Common myeloid progenitor, CD34-positive (primary cell): ENCODE data around the gene LCNL1. TPM values are rescaled to one million over a fixed set of nuclear protein-coding genes. Genes with fewer than 3 reads are reported as not detected.

ENCODE experiments used
- CTCF ChIA-PET: fragments of 350-600 bp; sonication (Branson Sonifier 250); formaldehyde crosslinking; loops from one replicate; lab custom pipeline; 2021; ENCODE audit warnings: antibody characterized with exemption; lab: Charles Lee
- POLR2A ChIA-PET: fragments of 350-600 bp; sonication (Branson Sonifier 250); formaldehyde crosslinking; loops from one replicate; lab custom pipeline; 2021; ENCODE audit warnings: antibody characterized with exemption; lab: Charles Lee
- DNase-seq, 3 donors: peaks; one replicate each; pipeline versions ENCODE4 v3.0.0 to v3.0.0-alpha.2; 2013
- H3K27ac ChIP-seq, 2 experiments: 1 replicate in 1 of 2; 2 replicates in 1 of 2; pipeline ENCODE4 v1.7.0; 2013; ENCODE audit warnings: inconsistent platforms in 2 of 2, low read length in 2 of 2, mild to moderate bottlenecking in 2 of 2, low read depth in 1 of 2, moderate library complexity in 1 of 2; ENCODE audit not compliant: severe bottlenecking in 2 of 2, insufficient read depth in 1 of 2, poor library complexity in 1 of 2
- H3K27me3 ChIP-seq, 5 experiments: replicated peaks in 2 of 5; 1 replicate in 3 of 5; 2 replicates in 2 of 5; pipeline versions ENCODE4 v1.6.1 to v1.7.0; 2013; ENCODE audit warnings: low read length in 4 of 5, mild to moderate bottlenecking in 2 of 5, moderate library complexity in 2 of 5, inconsistent platforms in 1 of 5; ENCODE audit not compliant: insufficient read depth in 5 of 5, control insufficient read depth in 4 of 5
- H3K36me3 ChIP-seq, 4 experiments: 1 replicate in 2 of 4; 2 replicates in 2 of 4; pipeline versions ENCODE4 v1.6.1 to v1.7.0; 2013; ENCODE audit warnings: low read length in 3 of 4, control low read depth in 1 of 4, mild to moderate bottlenecking in 1 of 4; ENCODE audit not compliant: control insufficient read depth in 4 of 4, insufficient read depth in 4 of 4
- H3K4me1 ChIP-seq, 4 experiments: 1 replicate in 3 of 4; 2 replicates in 1 of 4; pipeline versions ENCODE4 v1.6.1 to v1.7.1; 2013; ENCODE audit warnings: low read length in 3 of 4, mild to moderate bottlenecking in 3 of 4, control low read depth in 1 of 4, inconsistent platforms in 1 of 4, moderate library complexity in 1 of 4; ENCODE audit not compliant: control insufficient read depth in 4 of 4, insufficient read depth in 4 of 4; ENCODE audit errors: control extremely low read depth in 1 of 4
- H3K4me3 ChIP-seq, 7 experiments: 1 replicate in 4 of 7; 2 replicates in 3 of 7; pipeline versions ENCODE4 v1.5.1 to v1.7.0; 2013; ENCODE audit warnings: mild to moderate bottlenecking in 7 of 7, low read length in 6 of 7, moderate library complexity in 6 of 7, inconsistent platforms in 2 of 7, low read depth in 2 of 7, control low read depth in 1 of 7; ENCODE audit not compliant: insufficient read depth in 4 of 7, control insufficient read depth in 1 of 7; ENCODE audit errors: extremely low read depth in 1 of 7
- H3K9me3 ChIP-seq, 5 experiments: 1 replicate in 4 of 5; 2 replicates in 1 of 5; pipeline versions ENCODE4 v1.6.1 to v1.7.1; 2013; ENCODE audit warnings: low read length in 4 of 5, mild to moderate bottlenecking in 2 of 5, inconsistent platforms in 1 of 5, low read depth in 1 of 5, moderate library complexity in 1 of 5; ENCODE audit not compliant: control insufficient read depth in 4 of 5, insufficient read depth in 2 of 5; ENCODE audit errors: control extremely low read depth in 1 of 5
- WGBS: methylation state at CpG from one replicate; pipeline ENCODE4 v1.1.5; 2013; ENCODE audit not compliant: insufficient coverage; 5-methylcytosine and 5-hydroxymethylcytosine counted together
- polyA plus RNA-seq: library from polyadenylated mRNA; unstranded; fragments of 120-200 nt; gene quantifications from one replicate; pipeline ENCODE4 v1.2.1, GENCODE V29; 2013

Gene LCNL1
- polyA plus RNA-seq: not detected

- POLR2A ChIA-PET: no interaction called here
- H3K4me3 ChIP-seq: no peak within 1 kb of the TSS
- H3K9me3 ChIP-seq: no peaks in the 10 kb centered on the region
- H3K4me1 ChIP-seq: peaks cover 0 to 29% (median 19%) of the 10 kb centered on the region in 4 experiments
- no peak within 1 kb of the TSS for H3K27ac ChIP-seq
- H3K36me3 ChIP-seq: no peaks in the 10 kb centered on the region
- peaks cover 0 to 56% (median 11%) of the 10 kb centered on the region in 5 experiments for H3K27me3 ChIP-seq
- DNase-seq: no peak
- 93% methylated on average over 14 of the region's 18 CpGs for WGBS
- CTCF ChIA-PET: interaction anchor here (1.0 to 1.6 kb wide), 3 partner anchors 10 to 47 kb away, joined by 3 to 4 read pairs (median 3); partner anchors contain the start of gene PAXX
Observed at GRCh38 chr9:136982232-136983051, at the start of gene LCNL1. TSS of gene LCNL1 (plus strand) at chr9:136982993. CDS start at chr9:136983587, 594 bp downstream.

DNA sequence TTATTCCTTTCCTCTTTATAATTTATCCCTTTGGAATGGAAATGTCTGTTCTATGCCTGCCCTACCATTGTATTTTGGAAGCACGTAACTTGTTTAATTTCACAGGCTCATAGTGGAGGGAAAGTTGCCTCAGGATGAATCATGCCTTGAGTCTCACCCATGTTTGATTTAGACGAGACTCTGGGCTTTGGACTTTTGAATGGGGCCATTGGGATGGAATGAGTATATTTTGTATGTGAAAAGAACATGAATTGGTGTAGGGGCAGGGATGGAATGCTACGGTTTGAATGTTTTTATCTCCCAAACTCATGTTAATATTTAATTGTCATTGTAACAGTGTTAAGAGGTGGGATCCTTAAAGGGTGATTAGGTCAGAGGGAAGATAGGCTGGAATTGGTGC lies 48.5 kb upstream of the LCNL1 start:
- Histone ChIP-seq H3K27ac (no peak overlapping the region), H3K36me3 (peaks cover 2 to 23% (median 14%) of the 10 kb centered on the region in 4 experiments), H3K4me1 (peaks cover 0 to 1% (median 0%) of the 10 kb centered on the region in 4 experiments), H3K9me3 (peaks cover 0 to 3% (median 0%) of the 10 kb centered on the region in 5 experiments), H3K4me3 (no peak overlapping the region), H3K27me3 (no peaks in the 10 kb centered on the region)
- ChIA-PET CTCF (no interaction called here), POLR2A (no interaction called here)
- no peak for DNase-seq
- 96% methylated on average over 2 of the region's 3 CpGs for WGBS

DNA sequence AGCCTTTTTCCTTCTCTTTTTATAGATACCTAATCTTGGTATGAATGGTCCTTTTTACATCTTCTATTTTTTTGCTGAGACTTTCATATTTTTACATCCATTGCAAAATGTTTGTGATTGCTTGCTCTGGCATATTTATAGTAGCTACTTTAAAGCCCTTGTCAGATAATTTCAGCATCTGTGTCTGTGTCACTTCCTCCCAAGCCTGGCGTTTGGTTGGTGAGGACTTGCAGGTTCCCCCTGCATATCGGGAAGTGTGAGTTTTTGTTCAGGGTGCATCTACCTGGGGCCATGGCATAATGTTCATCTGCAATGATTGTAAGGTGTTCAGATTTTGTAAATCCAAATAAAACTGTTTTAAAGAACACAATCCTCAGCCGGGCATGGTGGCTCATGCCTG lies 47.1 kb upstream of the LCNL1 start:
- Histone ChIP-seq H3K9me3 (peaks cover 0 to 3% (median 0%) of the 10 kb centered on the region in 5 experiments), H3K27ac (no peak overlapping the region), H3K36me3 (peaks cover 4 to 34% (median 17%) of the 10 kb centered on the region in 4 experiments), H3K27me3 (no peaks in the 10 kb centered on the region), H3K4me1 (peaks cover 0 to 4% (median 0%) of the 10 kb centered on the region in 4 experiments), H3K4me3 (no peak overlapping the region)
- no peak for DNase-seq
- ChIA-PET CTCF (interaction anchor here (0.7 to 1.1 kb wide), 2 partner anchors 8 to 153 kb away, joined by 3 read pairs; partner anchors contain the start of gene FBXW5), POLR2A (no interaction called here)
- WGBS: 71% methylated on average over 2 of the region's 3 CpGs

DNA sequence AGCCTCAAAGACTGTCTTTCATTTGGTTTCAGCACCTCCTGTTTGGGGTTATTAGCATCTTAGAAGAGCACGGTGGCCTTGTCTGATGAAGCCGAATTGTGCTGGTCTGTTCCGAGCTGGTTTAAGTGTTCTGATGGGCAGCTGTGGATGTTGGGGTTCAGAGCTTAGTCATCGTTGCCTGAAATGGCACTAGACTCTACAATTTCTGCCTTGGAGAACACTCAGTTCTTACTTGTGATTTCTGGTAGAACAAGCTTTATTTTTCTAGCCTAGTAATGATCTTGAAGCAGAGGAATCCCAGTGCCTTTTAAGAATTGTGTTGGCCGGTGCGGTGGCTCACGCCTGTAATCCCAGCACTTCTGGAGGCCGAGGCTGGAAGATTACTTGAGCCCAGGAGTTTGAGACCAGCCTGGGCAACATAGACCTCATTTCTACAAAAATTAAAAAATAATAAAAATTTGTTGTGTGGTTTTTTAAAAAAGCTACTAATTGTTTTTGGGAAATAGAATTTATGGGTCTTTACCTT lies 46.1 kb upstream of the LCNL1 start:
- no peaks in the 10 kb centered on the region for H3K27me3 ChIP-seq
- no peak overlapping the region for H3K27ac ChIP-seq
- peaks cover 4 to 45% (median 26%) of the 10 kb centered on the region in 4 experiments for H3K36me3 ChIP-seq
- peaks cover 0 to 3% (median 0%) of the 10 kb centered on the region in 5 experiments for H3K9me3 ChIP-seq
- H3K4me1 ChIP-seq: peaks cover 0 to 4% (median 0%) of the 10 kb centered on the region in 4 experiments
- H3K4me3 ChIP-seq: no peak overlapping the region
- CTCF ChIA-PET: no interaction called here
- 100% methylated on average over 4 of the region's 8 CpGs for WGBS
- POLR2A ChIA-PET: no interaction called here
- DNase-seq: no peak

GRCh38 chr9:136937186-136938001 lies 45.4 kb upstream of the LCNL1 start:
- Histone ChIP-seq H3K27ac (no peak overlapping the region), H3K9me3 (peaks cover 0 to 3% (median 0%) of the 10 kb centered on the region in 5 experiments), H3K36me3 (peaks cover 4 to 52% (median 29%) of the 10 kb centered on the region in 4 experiments), H3K4me3 (no peak overlapping the region), H3K4me1 (peaks cover 0 to 4% (median 0%) of the 10 kb centered on the region in 4 experiments), H3K27me3 (no peaks in the 10 kb centered on the region)
- ChIA-PET CTCF (interaction anchor here (1.0 to 1.2 kb wide), 2 partner anchors 9 to 11 kb away, joined by 3 read pairs; no protein-coding TSS in a partner anchor), POLR2A (interaction anchor here (0.6 kb wide), 1 partner anchor 16 kb away, joined by 3 read pairs; no protein-coding TSS in a partner anchor)
- WGBS: 91% methylated on average over 13 of the region's 15 CpGs
- no peak for DNase-seq

DNA sequence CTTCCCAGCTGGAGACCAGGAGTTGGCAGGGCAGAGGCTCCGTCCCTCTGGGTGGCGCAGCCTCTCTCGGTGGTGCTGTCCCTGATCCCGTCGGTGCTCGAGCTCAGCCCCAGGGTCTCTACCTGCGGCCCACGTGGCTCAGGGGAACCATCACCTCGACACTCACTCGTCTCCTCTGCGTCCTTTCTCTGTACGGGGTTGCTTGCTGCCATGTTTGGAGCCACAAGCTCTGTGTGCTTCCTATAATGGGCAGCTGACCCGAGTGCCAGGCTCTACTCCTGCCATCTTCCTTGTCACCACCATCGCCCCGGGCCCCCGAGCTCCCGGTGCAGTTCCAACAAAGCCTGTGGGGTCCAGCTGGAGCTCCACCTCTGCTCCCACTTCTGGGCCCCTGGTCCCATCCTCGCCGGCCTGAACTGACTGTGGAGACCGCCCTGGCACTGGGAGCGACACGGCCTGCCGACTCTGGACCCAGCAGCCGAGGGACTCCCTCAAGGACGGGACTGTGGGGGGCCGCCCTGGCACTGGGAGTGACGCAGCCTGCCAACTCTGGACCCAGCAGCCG lies 43.3 kb upstream of the LCNL1 start:
- ChIA-PET CTCF (interaction anchor here (1.4 kb wide), 1 partner anchor 11 kb away, joined by 3 read pairs; no protein-coding TSS in a partner anchor), POLR2A (no interaction called here)
- Histone ChIP-seq H3K27ac (no peak overlapping the region), H3K4me1 (peaks cover 0 to 18% (median 10%) of the 10 kb centered on the region in 4 experiments), H3K27me3 (no peaks in the 10 kb centered on the region), H3K36me3 (peaks cover 4 to 52% (median 31%) of the 10 kb centered on the region in 4 experiments), H3K4me3 (no peak overlapping the region), H3K9me3 (peaks cover 0 to 3% (median 0%) of the 10 kb centered on the region in 5 experiments)
- WGBS: 96% methylated on average over 27 of the region's 28 CpGs
- DNase-seq: no peak
